D341Med (cell line): Measurements from ENCODE around the gene RGS7BP.

Experiments
- DNase-seq: peaks from one replicate; pipeline ENCODE4 v3.0.0; 2012; ENCODE audit warnings: low spot score

RGS7BP gene

DNA sequence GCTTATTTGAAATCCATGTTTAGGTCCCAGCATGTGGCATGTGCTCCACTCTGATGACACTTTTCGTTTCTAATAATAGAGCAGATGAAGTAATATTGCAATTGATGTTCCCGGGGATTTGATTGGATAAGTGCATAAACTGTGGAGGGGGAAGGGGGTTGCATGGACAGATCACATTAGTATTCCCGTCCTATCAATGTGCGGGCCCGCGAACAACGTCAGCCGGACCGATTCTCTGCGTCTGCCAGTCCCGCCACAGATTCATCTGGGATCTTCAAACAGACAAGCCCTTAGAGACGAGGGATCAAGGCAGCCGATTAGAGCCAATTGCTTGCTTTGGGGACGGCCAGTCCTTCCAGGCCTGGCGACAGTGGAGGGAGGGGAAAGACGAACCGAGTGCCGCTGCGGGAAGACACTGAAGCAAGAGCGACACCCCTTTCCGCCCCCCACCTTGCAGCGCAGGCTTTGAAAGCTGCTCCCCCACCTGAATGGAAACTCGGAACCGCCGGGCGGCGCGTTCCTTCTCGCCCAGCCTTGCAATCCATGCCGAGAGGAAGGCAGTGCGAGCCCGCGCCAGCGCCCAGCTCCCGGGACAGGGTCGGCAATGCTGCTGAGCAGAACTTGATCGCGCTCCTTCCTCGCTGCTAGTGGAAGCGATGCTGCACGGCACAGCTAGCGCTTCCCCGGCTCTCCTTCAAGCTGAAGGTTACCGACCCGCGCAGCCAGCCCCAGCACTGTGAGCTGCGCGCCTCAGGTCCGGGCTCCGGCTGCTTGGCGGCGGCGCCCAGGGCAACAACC lies at the start of gene RGS7BP:
Gene RGS7BP (plus strand): TSS at position 247 of the 798 bp plus-strand sequence. CDS start 610 bp downstream, outside the sequence.
- DNase-seq, result peak; percentile 70

DNA sequence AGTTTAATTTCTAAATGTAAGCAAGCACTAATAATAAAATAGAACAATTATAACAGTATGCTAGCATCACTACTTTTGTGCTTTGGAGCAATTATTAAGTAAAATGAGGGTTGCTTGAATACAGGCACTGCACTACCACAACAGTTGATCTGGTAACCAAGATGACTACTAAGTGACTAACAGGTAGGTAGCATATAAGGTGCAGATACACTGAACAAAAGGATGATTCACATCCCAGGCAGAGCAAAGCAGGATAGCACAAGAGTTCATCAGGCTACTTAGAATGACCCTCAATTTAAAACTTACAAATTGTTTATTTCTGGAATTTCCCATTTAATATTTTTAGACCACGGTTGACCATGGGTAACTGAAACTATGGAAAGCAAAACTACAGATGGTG lies 48.0 kb upstream of the RGS7BP start:
- no peak for DNase-seq

DNA sequence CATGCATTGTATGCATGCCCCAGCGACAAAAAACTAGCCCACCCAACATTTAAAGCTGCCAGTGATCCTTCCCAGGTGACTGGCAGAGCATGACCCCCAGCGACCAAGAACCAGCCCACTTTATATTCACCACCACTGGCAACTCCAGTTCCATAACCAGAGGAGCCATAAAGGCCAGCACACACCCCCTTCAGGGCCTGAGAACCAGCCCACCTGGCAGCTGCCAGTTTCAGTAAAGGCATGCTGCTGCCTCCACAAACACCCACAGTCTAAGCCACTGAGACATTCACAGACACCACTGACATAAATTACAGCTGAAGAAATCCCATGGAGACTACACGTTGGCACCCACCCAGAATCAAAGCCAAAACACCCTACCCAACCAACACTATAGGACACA lies 46.9 kb upstream of the RGS7BP start:
- DNase-seq, result no peak

DNA sequence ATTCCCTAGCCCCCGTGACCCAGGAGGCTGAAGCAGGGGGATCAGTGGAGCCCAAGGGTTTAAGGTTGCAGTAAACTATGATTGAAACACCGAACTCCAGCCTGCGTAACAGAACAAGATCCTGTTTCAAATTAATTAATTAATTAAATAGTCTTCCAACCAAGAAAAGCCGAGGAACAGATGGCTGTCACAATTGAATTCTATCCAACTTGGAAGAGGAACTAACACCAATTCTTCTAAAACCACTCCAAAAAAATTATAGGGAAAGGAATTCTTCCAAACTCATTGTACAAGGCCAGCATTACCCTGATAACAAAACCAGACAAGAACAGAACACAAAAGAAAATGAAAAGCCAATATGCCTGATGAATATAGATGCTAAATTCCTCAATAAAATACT lies 43.4 kb upstream of the RGS7BP start:
- DNase-seq, result no peak

DNA sequence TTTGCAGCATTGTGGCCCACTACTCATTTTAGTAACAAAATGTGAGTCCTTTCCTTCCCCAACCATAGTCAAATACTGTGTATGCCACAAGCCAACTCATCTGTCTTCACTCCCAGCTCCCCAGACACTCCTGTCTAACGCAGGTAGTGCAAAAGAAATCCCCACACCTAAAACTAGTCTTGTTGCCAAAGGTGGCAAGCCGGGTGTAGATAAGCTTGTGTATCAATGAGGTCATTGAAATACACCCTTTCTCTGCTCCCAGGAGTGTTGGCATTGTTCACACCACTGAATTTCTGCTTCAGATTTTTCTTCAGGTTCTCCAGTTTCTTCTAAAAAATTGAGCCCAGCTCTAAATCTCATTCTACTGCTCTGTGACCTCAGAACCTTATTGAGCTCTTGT lies 19.7 kb upstream of the RGS7BP start:
- DNase-seq, result no peak

DNA sequence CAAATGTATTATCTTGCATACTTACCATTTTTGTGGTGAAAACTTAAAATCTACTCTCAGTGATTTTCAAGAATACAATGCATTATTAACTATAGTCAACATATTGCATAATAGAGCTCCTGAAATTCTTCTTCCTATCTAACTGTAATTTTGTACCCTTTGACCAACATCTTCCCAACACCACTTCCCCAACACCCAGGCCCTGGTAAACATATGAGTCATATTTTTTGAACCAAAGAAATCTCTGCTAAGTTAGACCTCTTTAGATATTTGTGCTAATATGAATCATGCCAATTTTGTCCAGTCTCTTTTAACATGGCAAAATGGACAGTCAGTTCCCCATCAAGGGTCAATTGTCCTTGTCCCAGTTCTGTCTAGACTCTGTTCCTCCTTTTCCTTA lies 18.5 kb upstream of the RGS7BP start:
- no peak for DNase-seq

DNA sequence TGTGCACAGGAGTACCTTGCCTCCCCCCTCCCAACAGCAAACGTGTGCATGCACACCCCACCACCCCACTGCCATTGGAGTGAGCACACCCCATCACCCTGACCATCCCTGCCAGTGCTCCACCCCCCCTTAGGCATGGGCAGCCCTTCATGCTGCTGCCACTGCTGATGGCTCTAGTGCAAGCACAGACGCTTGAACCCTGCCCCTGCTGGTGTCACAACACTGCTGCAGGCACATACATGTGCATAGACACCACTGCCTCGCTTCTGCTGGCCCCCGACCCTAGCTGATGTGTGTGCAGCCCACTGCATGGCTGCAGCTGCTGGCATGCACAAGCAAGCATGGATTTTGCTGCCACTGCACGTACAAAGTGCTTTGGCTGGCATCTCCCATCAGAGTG lies 16.0 kb upstream of the RGS7BP start:
- no peak for DNase-seq

DNA sequence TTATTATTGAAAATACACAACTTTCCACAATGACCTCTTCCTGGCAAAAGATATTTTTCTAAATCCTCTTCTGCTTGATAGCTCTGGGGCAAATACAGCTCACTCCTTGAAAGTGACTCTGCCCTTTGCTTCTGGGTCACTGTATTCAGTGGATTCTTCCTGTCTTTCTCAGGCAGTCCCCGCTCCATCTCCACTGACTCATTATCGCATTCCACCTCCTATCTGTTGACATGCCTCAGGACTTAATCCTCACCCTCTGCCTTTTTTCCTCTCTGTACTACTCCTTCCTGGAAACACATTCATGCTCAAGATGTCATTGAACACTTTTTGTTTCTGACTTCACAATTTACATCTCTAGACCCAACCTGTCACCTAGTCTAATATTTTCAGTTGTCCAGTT lies 8.4 kb upstream of the RGS7BP start:
- no peak for DNase-seq

DNA sequence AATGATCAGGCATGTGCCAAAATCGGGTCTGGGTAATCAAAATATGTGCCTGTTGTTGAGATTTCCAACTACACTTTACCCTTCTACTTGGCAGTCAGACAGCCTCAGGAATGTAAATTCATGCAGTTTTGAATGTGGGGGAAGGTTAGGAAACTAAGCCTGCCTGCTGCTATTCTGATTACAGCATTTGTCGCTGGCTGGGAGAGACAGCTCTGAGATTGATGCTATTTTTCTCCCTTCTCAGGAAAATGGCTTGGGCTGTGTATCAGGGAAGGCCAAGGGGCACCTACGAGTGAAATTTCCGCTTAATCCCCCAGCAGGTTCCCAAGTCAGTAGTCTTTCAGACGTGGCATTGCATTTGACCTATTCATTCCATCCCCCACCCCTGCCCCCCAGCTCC lies 3.6 kb upstream of the RGS7BP start:
- no peak for DNase-seq

DNA sequence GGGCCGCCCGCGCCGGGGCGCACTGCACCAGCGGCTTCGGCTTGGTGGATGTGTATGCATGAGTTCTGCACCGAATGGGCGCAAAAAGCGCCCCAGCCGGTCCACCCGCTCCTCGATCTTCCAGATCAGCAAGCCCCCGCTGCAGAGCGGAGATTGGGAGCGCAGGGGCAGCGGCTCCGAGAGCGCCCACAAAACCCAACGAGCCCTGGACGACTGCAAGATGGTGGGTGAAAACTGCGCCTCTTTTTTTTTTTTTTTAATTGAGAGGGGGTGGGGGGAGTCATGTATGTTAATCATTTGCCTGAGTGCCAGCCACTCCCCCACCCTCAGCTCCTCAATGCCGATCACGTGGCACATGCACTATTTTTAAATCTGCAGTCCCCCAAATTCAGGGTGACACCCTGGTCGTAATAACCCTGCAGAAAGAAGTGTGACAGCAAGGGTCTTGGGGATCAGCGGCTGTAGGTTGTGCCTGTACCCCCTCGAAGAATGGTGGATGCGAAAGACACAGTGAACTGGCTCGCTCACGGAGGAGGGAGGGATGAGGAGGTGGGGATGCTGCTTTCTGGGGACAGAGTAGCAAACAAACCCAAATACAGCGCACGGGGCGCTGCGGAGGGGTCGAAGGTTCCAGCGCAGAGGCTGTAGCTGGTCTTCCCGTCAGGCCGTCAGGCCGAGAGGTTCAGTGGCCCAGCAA lies 900 bp downstream of the RGS7BP start:
- no peak for DNase-seq

DNA sequence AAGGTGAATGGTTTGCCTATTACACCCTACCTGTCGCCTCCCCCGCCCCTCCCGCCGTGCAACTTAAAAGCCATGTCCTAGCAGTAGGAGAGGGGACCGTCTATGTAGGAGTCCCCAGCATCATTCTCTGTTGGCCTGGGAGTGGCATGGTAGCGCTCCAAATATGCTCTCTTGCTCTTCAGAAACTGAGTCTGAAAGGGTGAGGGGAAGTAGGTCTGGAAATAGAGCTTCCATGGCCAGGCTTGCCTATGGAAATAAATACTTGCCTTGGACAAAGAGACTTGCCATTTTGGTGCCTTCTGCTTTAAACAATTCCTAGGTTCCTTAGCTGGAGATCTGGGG lies 1.4 kb downstream of the RGS7BP start:
- DNase-seq, result no peak

DNA sequence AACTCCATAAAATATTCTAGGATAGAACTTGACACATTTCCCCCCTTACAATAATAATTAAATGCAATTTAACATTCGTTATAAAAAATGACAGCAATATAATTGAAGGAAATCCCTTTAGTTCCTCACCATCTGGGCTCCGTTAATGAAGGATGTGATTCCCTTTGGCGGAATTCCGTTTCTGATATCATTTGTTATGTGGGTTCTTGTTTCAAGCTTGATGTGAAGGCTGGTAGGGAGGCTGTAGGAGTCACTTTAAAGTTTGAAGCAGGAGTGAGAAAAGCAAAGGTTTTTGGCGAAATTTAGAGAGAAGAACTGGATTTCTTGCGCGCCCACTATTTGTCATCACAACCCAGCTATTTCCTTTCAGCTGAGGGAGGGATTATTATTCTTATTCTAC lies 4.0 kb downstream of the RGS7BP start:
- no peak for DNase-seq

DNA sequence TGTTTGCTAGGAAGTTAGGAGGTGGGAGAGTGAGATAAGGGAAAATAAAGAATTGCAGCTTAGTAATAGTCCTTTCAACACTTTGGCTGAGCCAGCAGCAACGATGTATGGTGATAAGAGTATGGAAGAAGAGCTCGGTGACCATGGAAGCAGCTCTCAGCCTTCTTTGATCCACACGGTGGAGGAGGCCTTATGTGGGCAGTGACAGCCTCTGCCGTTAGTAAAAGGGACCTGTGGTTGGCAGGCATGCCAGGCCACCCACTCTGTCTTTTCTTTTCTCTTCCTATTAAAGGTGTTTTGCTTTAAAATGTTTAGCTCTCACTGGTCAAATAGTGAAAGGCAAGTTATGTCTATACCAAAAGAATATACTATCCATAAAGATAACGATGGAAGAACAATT lies 7.7 kb downstream of the RGS7BP start:
- no peak for DNase-seq

DNA sequence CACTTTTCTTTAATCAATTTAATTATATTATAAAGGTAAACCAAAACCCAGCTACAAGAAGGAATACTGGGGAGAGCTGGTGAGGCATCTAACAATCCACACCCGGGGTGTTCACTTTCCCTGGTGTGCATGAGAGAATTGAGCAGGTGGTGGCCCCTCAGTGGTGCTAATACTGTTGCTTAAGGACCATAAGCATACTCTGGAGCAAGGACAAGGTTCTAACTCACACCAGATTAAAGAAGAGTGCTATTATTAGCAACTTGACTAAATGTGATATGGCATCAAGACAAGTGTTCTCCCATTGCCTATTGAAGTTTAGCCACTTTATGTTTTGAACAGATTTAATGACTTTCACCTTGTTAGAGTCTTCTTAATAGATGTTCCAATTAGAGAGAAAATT lies 8.8 kb downstream of the RGS7BP start:
- no peak for DNase-seq

DNA sequence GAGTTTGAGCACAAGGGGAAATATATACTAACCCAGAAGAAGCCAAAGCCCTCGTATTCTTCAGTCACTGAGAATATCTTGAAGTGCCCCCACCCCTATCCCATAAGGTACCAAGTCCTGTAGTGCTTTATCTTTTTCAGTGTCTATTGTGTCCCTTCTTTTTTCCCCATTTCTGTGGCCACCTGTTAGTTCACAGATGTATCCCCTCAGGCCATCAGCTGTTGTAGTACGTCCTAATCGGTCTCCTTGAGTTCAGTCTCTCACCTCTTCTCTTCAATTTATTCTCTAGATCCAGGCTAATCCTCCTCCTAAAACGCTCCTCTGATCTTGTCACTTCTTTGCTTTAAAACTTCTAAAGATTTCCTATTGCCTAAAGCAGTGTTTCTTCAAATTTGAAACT lies 10.4 kb downstream of the RGS7BP start:
- no peak for DNase-seq

DNA sequence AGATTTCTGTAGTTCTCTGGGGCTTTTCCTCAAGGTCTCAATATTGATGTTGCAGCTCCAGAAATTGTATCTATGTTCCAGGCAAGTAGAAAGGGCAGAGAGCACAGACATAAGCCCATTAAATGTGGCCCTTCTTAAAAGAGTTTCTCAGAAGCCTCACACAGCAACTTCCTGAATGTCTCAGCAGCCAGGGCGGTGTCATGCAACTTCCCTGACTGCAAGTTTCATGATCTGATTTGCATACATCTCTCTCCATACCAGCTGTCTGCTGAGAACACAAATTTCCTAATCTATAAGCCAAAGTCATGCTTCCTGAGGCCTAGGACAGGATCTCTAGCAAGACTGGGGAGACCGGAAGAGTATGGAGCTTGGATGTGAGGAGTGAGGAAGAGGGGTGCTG lies 13.0 kb downstream of the RGS7BP start:
- DNase-seq, result no peak

DNA sequence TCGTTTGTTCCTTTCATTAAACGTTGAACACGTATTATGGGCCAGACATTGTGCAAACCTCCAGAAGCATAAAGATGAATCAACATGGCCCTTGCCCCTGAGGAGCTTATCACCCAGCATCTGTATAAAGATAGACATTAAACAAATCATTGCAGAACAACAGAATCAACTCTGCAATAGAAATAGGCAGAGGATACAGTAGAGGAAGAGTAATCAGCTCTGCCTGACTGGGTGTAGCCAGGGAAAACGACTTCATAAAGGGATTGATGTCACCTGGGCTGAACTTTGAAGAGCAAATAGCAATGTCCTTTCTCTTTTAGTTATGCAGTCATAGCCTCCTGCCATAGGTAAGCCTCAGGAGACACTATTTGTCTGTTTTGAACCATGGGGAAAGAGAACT lies 13.4 kb downstream of the RGS7BP start:
- DNase-seq, result no peak

DNA sequence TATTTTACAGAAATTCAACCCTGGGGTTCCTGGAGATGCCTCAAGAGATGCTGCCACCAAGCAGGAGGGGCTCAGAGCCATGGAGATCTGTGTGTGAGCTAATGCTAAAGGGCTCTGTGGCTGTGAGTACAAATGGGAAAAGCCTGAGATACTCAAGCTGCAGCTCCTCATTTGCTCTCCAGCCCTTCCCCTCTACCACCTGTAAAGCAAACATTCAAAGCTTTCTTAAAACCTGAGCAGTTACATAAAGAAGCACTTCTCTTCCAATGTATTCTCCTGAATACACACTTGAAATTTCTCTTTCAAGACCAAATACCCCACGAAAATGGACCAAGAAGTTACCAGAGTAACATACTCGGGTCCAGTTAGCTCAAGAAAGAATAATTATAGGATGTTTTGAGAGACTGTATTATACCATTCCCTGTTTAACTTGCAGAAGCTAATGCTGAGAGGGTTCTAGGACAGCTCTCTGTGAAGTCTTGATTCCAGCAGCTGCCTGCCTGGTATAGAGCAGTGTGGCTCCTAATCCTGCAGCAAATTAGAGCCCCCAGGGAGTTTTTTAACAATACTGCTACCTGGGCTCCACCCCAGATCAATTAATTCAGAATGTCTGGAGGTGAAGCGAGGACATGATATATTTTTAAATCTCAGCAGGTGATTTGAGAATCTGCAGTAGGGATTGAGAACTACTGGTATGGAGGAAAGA lies 21.1 kb downstream of the RGS7BP start:
- no peak for DNase-seq

DNA sequence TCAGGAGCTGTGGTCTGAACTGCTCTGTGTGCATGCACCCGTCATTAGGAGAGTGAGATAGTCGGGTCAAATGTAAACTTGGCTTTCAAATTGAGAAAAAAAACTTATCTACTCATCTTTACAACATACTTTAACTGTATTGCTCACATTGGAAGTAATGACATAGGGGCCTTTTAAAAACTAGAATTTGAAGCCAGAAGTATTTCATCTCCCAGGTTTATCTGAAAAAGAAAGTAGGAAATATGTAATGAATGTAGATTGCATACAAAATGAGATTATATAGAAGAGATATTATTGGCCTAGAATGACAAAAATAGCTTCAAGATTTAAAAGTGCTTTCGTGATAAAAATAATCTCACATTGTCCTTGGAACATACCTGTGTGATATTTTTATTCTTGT lies 24.3 kb downstream of the RGS7BP start:
- no peak for DNase-seq

DNA sequence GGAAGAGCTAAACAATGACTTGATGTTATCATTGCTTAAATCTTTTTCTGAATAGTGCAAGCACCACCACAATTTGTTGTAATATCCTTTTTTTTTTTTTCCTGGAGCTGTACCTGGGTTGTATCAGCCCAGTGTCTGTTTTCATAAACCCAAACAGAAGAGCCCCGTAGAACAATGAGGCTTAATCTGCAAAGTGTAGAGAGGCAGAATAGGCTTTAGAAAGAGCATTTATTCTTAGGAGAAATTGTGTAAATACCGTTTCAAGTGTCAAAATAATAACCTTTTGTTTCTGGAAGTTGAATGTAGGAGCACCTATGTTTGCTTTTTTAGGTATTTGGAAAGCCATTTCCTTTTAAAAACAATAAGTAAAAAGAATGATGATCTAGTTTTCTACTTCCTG lies 26.4 kb downstream of the RGS7BP start:
- DNase-seq, result no peak

DNA sequence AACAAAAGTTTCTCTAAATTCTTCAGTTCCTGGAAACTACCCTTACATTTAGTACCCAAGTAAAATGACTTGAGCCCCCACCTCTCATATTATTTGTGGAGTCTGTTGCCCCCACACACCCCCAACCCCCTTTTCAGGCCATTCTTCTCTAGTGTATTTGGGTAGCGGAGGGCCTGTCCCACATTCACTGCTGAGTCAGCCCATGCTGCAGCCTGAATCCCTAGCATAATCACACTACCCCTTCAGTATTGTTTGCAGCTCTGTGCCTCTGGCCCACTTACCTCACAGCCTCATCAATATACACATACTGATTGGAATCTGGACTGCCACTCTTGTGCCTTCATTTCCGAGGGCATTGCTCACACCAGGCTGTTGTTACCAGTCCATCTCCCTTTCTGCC lies 26.8 kb downstream of the RGS7BP start:
- DNase-seq, result no peak

DNA sequence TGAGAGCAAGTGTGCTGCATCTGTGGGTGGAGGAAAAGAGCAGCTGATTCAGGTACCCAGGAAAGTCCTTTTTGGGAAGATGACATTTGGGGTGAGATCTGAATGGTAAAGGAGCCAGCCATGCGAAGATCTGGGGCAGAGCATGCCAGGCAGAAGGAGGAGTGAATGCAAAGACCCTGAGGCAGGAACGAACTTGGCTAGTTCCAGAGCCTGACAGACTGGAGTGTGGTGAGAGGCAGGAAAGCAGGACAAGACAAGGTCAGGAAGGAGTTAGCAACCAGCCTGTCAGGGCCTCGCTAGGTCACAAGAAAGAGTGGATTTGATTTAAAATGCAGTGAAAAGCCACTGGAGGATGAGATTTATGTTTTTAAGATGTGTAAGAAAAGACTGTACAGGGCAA lies 28.2 kb downstream of the RGS7BP start:
- no peak for DNase-seq

DNA sequence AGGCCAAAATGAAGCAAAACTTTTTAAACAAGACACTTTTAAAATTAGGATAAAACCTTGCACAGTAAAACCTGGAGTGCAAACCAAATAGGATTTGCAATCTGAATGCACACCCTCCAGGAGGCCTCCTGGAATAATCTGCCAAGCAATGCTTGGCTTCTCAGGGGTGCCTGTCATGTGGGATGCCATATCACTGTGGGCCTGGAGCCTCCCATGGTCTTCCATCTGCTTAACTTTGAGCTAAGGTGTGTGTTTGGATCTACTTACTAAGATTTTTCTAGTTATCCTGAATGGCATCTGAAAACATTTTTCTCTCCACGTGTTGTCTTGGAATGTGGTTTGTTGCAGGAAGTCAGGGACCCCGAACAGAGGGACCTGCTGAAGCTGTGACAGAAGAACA lies 52.1 kb downstream of the RGS7BP start:
- DNase-seq, result no peak
